Parathyroid adenoma (tissue), 2 donors: ENCODE results near the gene LSP1.

Experiments used
- H2AFZ ChIP-seq: fragments of 300-600 bp; sonication (generic); one replicate; pipeline ENCODE4 v1.7.0; 2017; ENCODE audit warnings: antibody characterized with exemption, mild to moderate bottlenecking
- H3K27ac ChIP-seq: fragments of 300-600 bp; sonication (generic); one replicate; pipeline ENCODE4 v1.7.0; 2017
- H3K27me3 ChIP-seq: fragments of 300-600 bp; sonication (generic); one replicate; pipeline ENCODE4 v1.7.0; 2017; ENCODE audit warnings: low read length; ENCODE audit not compliant: control insufficient read depth, insufficient read depth
- H3K36me3 ChIP-seq: fragments of 300-600 bp; sonication (generic); one replicate; pipeline ENCODE4 v1.7.0; 2017; ENCODE audit warnings: low read length; ENCODE audit not compliant: control insufficient read depth, insufficient read depth
- H3K4me1 ChIP-seq: fragments of 300-600 bp; sonication (generic); one replicate; pipeline ENCODE4 v1.7.0; 2017; ENCODE audit warnings: control low read depth
- H3K4me2 ChIP-seq: fragments of 300-600 bp; sonication (generic); one replicate; pipeline ENCODE4 v1.7.0; 2017; ENCODE audit warnings: low read length
- H3K4me3 ChIP-seq: fragments of 300-600 bp; sonication (generic); one replicate; pipeline ENCODE4 v1.7.0; 2017; ENCODE audit warnings: low read depth, low read length
- H3K79me2 ChIP-seq: fragments of 300-600 bp; sonication (generic); one replicate; pipeline ENCODE4 v1.7.0; 2017; ENCODE audit warnings: control low read depth
- H3K9ac ChIP-seq: fragments of 300-600 bp; sonication (generic); one replicate; pipeline ENCODE4 v1.7.0; 2017; ENCODE audit warnings: mild to moderate bottlenecking
- H3K9me3 ChIP-seq: fragments of 300-600 bp; sonication (generic); one replicate; pipeline ENCODE4 v1.7.0; 2017; ENCODE audit warnings: low read length; ENCODE audit not compliant: control insufficient read depth
- TF ChIP-seq, protein P1 (sequence below): fragments of 300-600 bp; sonication (generic); IDR thresholded peaks from one replicate; pipeline ENCODE4 v1.7.0; 2017; ENCODE audit warnings: antibody characterized with exemption, mild to moderate bottlenecking
- donor health status: primary hyperparathyroidism.

LSP1 gene

DNA sequence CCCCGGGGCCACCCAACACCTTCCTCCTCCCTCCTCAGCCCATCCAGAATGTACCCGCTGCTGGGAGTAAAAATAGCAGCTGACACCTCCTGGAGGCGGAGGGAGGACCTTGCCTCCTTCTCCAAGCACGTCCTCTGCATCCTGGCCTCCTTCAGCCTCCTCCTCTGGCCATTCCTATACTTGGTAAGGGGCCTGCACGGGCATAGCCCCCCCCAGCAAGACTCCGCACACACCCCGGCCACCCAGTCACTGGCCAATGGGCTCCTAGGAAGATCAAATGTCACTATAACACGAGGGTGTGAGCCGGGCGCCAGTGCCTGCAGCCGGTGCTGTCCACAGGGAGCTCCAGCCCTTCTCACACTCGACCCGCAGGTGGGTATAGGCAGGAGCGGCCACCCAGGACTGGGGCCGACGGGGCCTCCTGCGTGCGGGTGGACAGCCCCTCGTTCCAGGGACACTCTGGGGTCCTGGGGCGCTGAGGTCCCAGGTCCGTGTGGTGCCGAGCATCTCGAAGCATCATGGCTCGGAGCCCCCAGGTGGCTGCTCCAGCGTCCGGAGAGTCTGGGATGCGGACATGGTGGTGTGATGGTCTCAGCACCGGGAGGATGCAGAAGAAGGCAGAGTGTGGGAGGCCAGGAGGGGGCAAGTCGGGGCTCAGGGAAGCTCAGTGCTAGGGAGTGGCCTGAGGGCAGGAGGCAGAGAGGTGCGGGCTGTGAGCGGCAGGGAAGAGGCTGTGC, 66.7 kb downstream of the LSP1 start, which contains the start of gene TNNT3:
TSS of gene TNNT3 (plus strand) at position 313 of the 737 bp plus-strand sequence. CDS start 3,172 bp downstream, outside the sequence.
- Histone ChIP-seq H3K4me3 (no peak within 1 kb of the TSS), H3K4me2 (no peak within 1 kb of the TSS), H2AFZ (no peak within 1 kb of the TSS), H3K36me3 (no peaks in the 10 kb centered on the region), H3K9ac (no peak within 1 kb of the TSS), H3K27ac (no peak within 1 kb of the TSS), H3K79me2 (no peaks in the 10 kb centered on the region), H3K4me1 (no peaks in the 10 kb centered on the region), H3K9me3 (no peaks in the 10 kb centered on the region), H3K27me3 (no peaks in the 10 kb centered on the region)
- TF ChIP-seq, protein P1, sequence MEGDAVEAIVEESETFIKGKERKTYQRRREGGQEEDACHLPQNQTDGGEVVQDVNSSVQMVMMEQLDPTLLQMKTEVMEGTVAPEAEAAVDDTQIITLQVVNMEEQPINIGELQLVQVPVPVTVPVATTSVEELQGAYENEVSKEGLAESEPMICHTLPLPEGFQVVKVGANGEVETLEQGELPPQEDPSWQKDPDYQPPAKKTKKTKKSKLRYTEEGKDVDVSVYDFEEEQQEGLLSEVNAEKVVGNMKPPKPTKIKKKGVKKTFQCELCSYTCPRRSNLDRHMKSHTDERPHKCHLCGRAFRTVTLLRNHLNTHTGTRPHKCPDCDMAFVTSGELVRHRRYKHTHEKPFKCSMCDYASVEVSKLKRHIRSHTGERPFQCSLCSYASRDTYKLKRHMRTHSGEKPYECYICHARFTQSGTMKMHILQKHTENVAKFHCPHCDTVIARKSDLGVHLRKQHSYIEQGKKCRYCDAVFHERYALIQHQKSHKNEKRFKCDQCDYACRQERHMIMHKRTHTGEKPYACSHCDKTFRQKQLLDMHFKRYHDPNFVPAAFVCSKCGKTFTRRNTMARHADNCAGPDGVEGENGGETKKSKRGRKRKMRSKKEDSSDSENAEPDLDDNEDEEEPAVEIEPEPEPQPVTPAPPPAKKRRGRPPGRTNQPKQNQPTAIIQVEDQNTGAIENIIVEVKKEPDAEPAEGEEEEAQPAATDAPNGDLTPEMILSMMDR = no peak

DNA sequence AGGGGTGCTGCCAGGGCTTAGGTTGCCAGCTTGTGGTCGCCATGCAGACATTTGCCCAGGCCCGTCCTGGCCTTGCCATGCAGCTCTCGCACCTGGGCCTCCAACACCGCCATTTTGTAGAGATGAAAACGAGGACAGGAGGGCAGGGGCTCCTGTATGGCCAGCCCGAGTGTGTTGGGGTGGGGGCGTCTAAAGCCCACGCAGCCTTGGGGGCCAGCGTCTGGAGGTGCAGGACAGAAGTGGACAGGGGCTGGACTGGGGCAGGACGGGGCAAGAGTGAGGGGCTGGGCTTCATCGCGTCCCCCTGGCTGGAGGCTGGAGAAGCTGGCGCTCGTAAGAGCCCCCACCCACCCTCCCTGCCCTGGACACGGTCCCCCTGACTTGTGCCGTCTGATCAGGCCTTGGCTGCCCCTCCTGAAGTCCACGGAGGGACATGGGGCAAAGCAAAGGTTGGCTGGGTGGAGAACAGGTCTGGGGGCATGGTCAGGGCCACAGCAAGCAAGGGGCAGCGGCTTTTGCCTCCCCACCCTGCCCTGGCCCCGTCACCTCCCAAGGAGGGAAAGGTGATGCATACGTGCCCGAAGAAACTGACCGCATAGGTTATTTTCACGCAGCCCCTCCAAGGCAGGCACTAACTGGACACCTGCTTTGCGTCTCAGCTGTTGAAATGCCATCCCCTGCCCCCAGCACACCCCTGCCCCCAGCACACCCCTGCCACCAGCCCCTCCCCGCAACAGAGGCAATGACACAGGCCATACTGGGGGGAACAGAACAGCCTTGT, 67.4 kb downstream of the LSP1 start:
- Histone ChIP-seq H3K27me3 (no peaks in the 10 kb centered on the region), H3K4me1 (no peaks in the 10 kb centered on the region), H3K9ac (no peak overlapping the region), H3K4me3 (no peak overlapping the region), H3K4me2 (no peak overlapping the region), H3K9me3 (no peaks in the 10 kb centered on the region), H3K27ac (no peak overlapping the region), H3K36me3 (no peaks in the 10 kb centered on the region), H2AFZ (no peak overlapping the region), H3K79me2 (no peaks in the 10 kb centered on the region)
- TF ChIP-seq, protein P1 = no peak

DNA sequence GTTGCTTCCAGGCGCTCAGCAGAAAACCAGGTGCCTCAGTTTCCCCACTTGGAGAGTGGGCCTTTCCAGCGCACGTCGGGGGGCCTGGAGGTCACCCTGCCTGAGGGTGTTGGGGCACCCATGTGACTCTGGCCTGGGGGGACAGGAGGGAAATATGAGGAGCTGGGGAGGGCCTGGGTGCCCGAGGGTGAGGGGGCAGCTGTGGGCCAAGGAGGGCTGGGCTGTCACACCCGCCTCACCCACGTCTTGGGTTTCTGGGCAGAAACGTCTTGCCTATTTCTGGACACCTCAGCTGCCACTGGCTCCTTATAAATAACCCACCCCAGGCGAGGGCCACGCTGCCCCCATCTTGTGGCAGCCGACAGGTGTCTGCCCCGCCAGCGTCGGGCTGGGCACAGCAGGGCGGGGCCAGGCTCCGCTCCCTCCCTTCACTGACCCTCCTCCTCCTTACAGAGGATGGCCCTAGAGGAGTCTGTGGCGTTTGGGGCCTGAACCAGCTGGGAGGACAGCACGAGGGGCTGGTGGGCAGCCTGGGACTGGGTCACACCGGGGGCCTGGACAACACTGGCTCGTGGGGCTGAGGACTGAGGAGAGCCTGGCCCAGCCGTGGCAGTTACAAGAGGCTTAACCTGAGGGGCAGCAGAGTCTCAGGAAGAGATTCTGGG, 68.2 kb downstream of the LSP1 start:
- H2AFZ ChIP-seq = no peak overlapping the region
- H3K27me3 ChIP-seq = no peaks in the 10 kb centered on the region
- TF ChIP-seq, protein P1 = no peak
- H3K4me3 ChIP-seq = no peak overlapping the region
- H3K9ac ChIP-seq = no peak overlapping the region
- H3K9me3 ChIP-seq = no peaks in the 10 kb centered on the region
- no peaks in the 10 kb centered on the region for H3K79me2 ChIP-seq
- no peak overlapping the region for H3K27ac ChIP-seq
- no peaks in the 10 kb centered on the region for H3K36me3 ChIP-seq
- H3K4me2 ChIP-seq = no peak overlapping the region
- H3K4me1 ChIP-seq = no peaks in the 10 kb centered on the region

DNA sequence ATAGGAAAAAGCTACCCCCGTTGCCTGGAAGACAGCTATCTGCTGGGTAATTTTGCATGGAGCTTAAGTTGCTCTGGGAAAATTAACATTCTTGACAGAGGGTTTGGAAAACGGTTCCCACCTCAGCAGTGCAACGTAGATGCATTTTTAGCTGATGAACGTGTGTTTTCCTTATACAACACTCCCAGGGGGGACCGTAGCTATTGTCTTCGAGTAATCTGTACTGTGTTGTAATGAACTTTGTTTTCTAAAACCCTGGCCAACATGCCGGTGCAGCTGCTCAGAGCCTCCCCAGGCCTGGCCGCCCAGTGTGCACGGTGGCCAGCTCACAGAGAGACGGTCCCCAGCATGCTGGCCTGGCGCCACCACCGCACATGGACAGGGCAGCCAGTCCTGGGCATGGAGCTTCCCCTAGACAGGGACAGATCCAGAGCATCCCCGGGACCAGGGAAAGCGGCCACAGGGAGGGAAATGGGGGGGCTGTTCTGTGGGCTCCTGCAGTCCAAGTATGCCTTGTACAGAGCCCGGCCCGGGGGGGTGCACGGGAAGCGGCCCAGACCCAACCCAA, 68.8 kb downstream of the LSP1 start:
- TF ChIP-seq, protein P1 = no peak
- no peaks in the 10 kb centered on the region for H3K4me1 ChIP-seq
- no peak overlapping the region for H3K9ac ChIP-seq
- H3K36me3 ChIP-seq = no peaks in the 10 kb centered on the region
- no peak overlapping the region for H3K4me3 ChIP-seq
- H3K9me3 ChIP-seq = no peaks in the 10 kb centered on the region
- H3K27me3 ChIP-seq = no peaks in the 10 kb centered on the region
- H3K27ac ChIP-seq = no peak overlapping the region
- H3K4me2 ChIP-seq = no peak overlapping the region
- no peak overlapping the region for H2AFZ ChIP-seq
- H3K79me2 ChIP-seq = no peaks in the 10 kb centered on the region
